ENCODE results near the gene FEN1.

DNA sequence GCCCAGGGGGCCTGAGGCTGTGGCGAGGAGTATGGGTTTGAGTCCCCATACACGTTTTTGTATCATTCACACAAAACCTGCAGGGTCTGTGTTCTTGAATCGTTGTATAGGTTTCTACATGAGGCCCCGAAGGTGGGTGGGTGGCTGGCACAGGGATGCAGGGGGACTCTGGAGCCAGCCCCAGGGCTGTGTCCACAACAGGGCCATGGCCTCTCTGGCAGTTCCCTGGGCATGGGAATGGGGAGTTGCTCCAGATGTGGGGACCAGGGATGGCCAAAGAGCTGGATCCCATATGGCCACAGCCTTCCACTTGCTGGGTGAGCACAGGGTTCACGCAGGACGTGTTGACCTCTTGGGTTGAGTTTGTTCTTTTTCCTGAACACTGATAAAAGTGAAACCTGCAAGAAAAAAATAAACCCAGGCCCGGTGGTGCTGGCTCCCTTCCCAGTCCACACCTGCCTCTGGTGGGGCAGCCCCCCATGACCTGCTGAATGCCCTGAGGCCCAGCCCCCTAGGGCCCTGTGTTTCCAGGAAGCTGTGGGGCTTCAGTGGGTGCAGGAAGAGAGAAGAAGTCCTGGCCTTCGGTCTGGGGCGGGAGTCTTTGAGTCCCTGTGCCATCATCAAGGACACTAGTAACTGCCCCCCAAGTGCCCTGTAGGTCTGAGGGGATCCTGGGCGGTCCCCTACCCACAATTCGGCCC is 24.2 kb upstream of the FEN1 start:
- TF ChIP-seq EP300 (IDR thresholded peaks at IDR 0.05; ENCODE audit: borderline replicate concordance) (no peak), NFIC (IDR thresholded peaks at IDR 0.05) (no peak), YY1 (IDR thresholded peaks at IDR 0.05; ENCODE audit: low read depth) (no peak), TAF1 (IDR thresholded peaks at IDR 0.05; ENCODE audit: low read depth) (no peak), CEBPB (IDR thresholded peaks at IDR 0.05) (no peak), TEAD4 (IDR thresholded peaks at IDR 0.05) (no peak), CREB1 (IDR thresholded peaks at IDR 0.05; ENCODE audit: low read depth) (no peak), RAD21 (IDR thresholded peaks at IDR 0.05; ENCODE audit: low read depth) (no peak), TCF12 (IDR thresholded peaks at IDR 0.05; ENCODE audit: low read depth) (no peak), EGR1 (IDR thresholded peaks at IDR 0.05) (no peak), FOXM1 (IDR thresholded peaks at IDR 0.05; ENCODE audit: borderline replicate concordance, low read depth) (no peak)
- TF ChIP-seq, protein P1, sequence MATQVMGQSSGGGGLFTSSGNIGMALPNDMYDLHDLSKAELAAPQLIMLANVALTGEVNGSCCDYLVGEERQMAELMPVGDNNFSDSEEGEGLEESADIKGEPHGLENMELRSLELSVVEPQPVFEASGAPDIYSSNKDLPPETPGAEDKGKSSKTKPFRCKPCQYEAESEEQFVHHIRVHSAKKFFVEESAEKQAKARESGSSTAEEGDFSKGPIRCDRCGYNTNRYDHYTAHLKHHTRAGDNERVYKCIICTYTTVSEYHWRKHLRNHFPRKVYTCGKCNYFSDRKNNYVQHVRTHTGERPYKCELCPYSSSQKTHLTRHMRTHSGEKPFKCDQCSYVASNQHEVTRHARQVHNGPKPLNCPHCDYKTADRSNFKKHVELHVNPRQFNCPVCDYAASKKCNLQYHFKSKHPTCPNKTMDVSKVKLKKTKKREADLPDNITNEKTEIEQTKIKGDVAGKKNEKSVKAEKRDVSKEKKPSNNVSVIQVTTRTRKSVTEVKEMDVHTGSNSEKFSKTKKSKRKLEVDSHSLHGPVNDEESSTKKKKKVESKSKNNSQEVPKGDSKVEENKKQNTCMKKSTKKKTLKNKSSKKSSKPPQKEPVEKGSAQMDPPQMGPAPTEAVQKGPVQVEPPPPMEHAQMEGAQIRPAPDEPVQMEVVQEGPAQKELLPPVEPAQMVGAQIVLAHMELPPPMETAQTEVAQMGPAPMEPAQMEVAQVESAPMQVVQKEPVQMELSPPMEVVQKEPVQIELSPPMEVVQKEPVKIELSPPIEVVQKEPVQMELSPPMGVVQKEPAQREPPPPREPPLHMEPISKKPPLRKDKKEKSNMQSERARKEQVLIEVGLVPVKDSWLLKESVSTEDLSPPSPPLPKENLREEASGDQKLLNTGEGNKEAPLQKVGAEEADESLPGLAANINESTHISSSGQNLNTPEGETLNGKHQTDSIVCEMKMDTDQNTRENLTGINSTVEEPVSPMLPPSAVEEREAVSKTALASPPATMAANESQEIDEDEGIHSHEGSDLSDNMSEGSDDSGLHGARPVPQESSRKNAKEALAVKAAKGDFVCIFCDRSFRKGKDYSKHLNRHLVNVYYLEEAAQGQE (IDR thresholded peaks at IDR 0.05; ENCODE audit: low read depth) = no peak
- TF ChIP-seq, protein P2, sequence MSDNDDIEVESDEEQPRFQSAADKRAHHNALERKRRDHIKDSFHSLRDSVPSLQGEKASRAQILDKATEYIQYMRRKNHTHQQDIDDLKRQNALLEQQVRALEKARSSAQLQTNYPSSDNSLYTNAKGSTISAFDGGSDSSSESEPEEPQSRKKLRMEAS (IDR thresholded peaks at IDR 0.05) = no peak
